Activated CD4-positive, alpha-beta T cell treated with anti-CD3 and anti-CD28 coated beads, Interleukin-2, amount 50 U/mL, for 48 hours (primary cell): Measurements from ENCODE around the gene STAM2.
"Not testable (repeated sequence)": the region's sequence is repeated elsewhere in the genome, so short reads cannot be mapped to it uniquely, and the experiment has no call there.

Experiments used
- DNase-seq, 2 experiments: peaks; one replicate each; pipeline ENCODE4 v3.0.0-alpha.2; 2020

Gene STAM2

GRCh38 chr2:152100961-152101360, 74.6 kb downstream of the STAM2 start:
- no peak for DNase-seq

- DNase-seq, result peak in 1 of 2 experiments; percentile 10
Observed at GRCh38 chr2:152099367-152100050, 76.1 kb downstream of the STAM2 start.

GRCh38 chr2:152098496-152099366, 76.8 kb downstream of the STAM2 start, which contains the start of gene CACNB4:
Gene CACNB4, minus strand, starts transcription at chr2:152099044.
- DNase-seq, result peak in 1 of 2 experiments; percentile 15

GRCh38 chr2:152097801-152098495, 77.6 kb downstream of the STAM2 start:
- DNase-seq, result peak in 1 of 2 experiments; percentile 11

GRCh38 chr2:152097290-152097800, 78.2 kb downstream of the STAM2 start:
- DNase-seq, result no peak

GRCh38 chr2:152095146-152095545, 80.4 kb downstream of the STAM2 start:
- no peak for DNase-seq

GRCh38 chr2:152094014-152094413, 81.5 kb downstream of the STAM2 start:
- DNase-seq, result no peak

GRCh38 chr2:152093464-152093863, 82.1 kb downstream of the STAM2 start:
- no peak for DNase-seq

- DNase-seq, result no peak
Observed at GRCh38 chr2:152092095-152092494, 83.5 kb downstream of the STAM2 start.

- not testable (repeated sequence) for DNase-seq
Observed at GRCh38 chr2:152090726-152091125, 84.8 kb downstream of the STAM2 start.

- no peak for DNase-seq
Observed at GRCh38 chr2:152089238-152089637, 86.3 kb downstream of the STAM2 start.

- DNase-seq, result no peak
Observed at GRCh38 chr2:152088006-152088405, 87.6 kb downstream of the STAM2 start.

- no peak for DNase-seq
Observed at GRCh38 chr2:152086231-152086630, 89.3 kb downstream of the STAM2 start.

- DNase-seq, result no peak
Observed at GRCh38 chr2:152084076-152084475, 91.5 kb downstream of the STAM2 start.

GRCh38 chr2:152083202-152083875, 92.2 kb downstream of the STAM2 start:
- no peak for DNase-seq

- no peak for DNase-seq
Observed at GRCh38 chr2:152078662-152079061, 96.9 kb downstream of the STAM2 start.

GRCh38 chr2:152078023-152078422, 97.5 kb downstream of the STAM2 start:
- DNase-seq, result no peak

GRCh38 chr2:152075461-152076050, 100.0 kb downstream of the STAM2 start:
- DNase-seq, result no peak

- no peak for DNase-seq
Observed at GRCh38 chr2:152072011-152072410, 103.6 kb downstream of the STAM2 start.

- no peak for DNase-seq
Observed at GRCh38 chr2:152071518-152071917, 104.0 kb downstream of the STAM2 start.

GRCh38 chr2:152071092-152071491, 104.5 kb downstream of the STAM2 start:
- DNase-seq, result no peak

GRCh38 chr2:152068226-152068625, 107.3 kb downstream of the STAM2 start:
- no peak for DNase-seq
